Pancreas (tissue), 10 donors: ENCODE data around the gene SSUH2. TPM values are rescaled to one million over a fixed set of nuclear protein-coding genes. Genes with fewer than 3 reads are reported as not detected.
"Not testable (repeated sequence)": the region's sequence is repeated elsewhere in the genome, so short reads cannot be mapped to it uniquely, and the experiment has no call there.

Experiments
- ATAC-seq, 4 donors: fragments of 200-7000 bp; cut with Tn5 transposase; one replicate each; pipeline versions ENCODE4 v1.8.0 to v1.9.1; 2020; ENCODE audit warnings: mild to moderate bottlenecking in 4 of 4, moderate library complexity in 4 of 4
- DNase-seq, 6 donors: peaks; one replicate each; pipeline ENCODE4 v3.0.0-alpha.2; 2020
- FAIRE-seq: peaks from 2 replicates; lab custom pipeline; 2012; peaks lifted over from hg19 to GRCh38; lab: Jason Lieb, UNC
- H3K27ac ChIP-seq, 4 donors: fragments of 200-600 bp; sonication (generic); 1 replicate in 3 of 4; 2 replicates in 1 of 4; pipeline versions ENCODE4 v1.5.0 to v1.8.0; 2020
- H3K27me3 ChIP-seq, 4 donors: fragments of 200-600 bp; one replicate each; pipeline ENCODE4 v1.8.0; 2021
- H3K36me3 ChIP-seq, 3 donors: fragments of 200-600 bp; sonication (generic) in 1 of 3; one replicate each; pipeline versions ENCODE4 v1.5.0 to v1.8.0; 2020 to 2021
- H3K4me1 ChIP-seq, 3 donors: fragments of 200-600 bp; one replicate each; pipeline ENCODE4 v1.8.0; 2021
- H3K4me3 ChIP-seq, 4 donors: fragments of 200-600 bp; sonication (generic) in 2 of 4; one replicate each; pipeline versions ENCODE4 v1.5.0 to v1.8.0; 2020 to 2021
- H3K9me3 ChIP-seq, 4 donors: fragments of 200-600 bp; one replicate each; pipeline ENCODE4 v1.8.0; 2021
- CTCF ChIP-seq, 4 donors: fragments of 200-600 bp; sonication (generic) in 3 of 4; IDR thresholded peaks; one replicate each; pipeline versions ENCODE4 v1.5.0 to v1.8.0; 2021; ENCODE audit warnings: antibody characterized with exemption in 4 of 4
- WGBS, 2 donors: extraction: QIAGEN DNeasy Blood & Tissue Kit; methylation state at CpG; one replicate each; pipeline ENCODE4 v1.1.7; 2013; 5-methylcytosine and 5-hydroxymethylcytosine counted together
- intact Hi-C, 3 donors: fragments of 100-400 bp; cut with DNase I; formaldehyde crosslinking; loops; one replicate each; pipeline versions ENCODE4 v1.11.1 to v1.14.2; 2022
- polyA plus RNA-seq, 2 donors: library from polyadenylated mRNA; stranded (reverse); fragments of 200-250 nt; gene quantifications; one replicate each; pipeline ENCODE4 v1.2.3, GENCODE V29; 2013
- total RNA-seq, 6 donors: library from RNA; stranded (reverse); fragmentation: NEBNext Ultra II Directional in 4 of 6; extraction: Animal tissue kit (Norgen Biotek cat#: 25700) in 4 of 6; gene quantifications; one replicate each; pipeline versions ENCODE4 v1.2.1 to v1.2.4, GENCODE V29; 2021 to 2023
- donor health status: healthy with polysubstance abuse.
- donor health status: DM: no; HTN: no; CAD: no; lungs with moderate emphysema.
- donor health status: DM: no; HTN: no; CAD: no.
- donor health status: control.
- donor health status: control.
- donor health status: Bipolar disorder and iron deficiency.
- donor health status: DM: yes; HTN: yes; CAD: no.
- donor health status: DM: no; HTN: no; CAD: no.
- donor health status: DM: no; HTN: no; CAD: no.
- donor health status: DM: yes; HTN: yes; CAD: no.

Gene SSUH2
- total and polyA plus RNA-seq, 8 donors, result 0.06 to 1.8 (median 0.22) TPM

- Histone ChIP-seq H3K4me3 (no peak overlapping the region), H3K36me3 (no peaks in the 10 kb centered on the region), H3K27me3 (no peaks in the 10 kb centered on the region), H3K9me3 (no peaks in the 10 kb centered on the region), H3K27ac (no peak overlapping the region), H3K4me1 (no peaks in the 10 kb centered on the region)
- FAIRE-seq (no peak), DNase-seq (no peak), ATAC-seq (no peak)
- 46 to 50% methylated on average over 3 of the region's 3 CpGs for WGBS, 2 donors
- no peak for TF ChIP-seq CTCF (IDR thresholded peaks at IDR 0.05)
- intact Hi-C loops, result no loop called here
Measured at GRCh38 chr3:8581373-8581772, 63.2 kb downstream of the SSUH2 start.

DNA sequence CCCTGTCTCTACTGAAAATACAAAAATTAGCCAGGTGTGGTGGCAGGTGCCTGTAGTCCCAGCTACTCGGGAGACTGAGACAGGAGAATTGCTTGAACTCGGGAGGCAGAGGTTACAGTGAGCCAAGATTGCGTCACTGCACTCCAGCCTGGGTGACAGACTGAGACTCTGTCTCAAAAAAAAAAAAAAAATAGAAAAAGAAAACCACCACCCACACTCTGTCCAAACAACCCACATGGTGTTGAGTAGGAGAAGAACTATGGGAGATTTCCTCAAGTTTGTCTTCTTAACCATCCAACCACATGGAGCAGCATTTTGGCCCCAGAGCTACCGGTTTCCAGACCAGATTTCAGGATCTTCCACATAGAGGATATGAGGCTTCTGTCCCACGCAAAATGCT, 64.2 kb downstream of the SSUH2 start:
- intact Hi-C loops, H3K36me3 ChIP-seq, H3K27me3 ChIP-seq, H3K9me3 ChIP-seq, H3K4me3 ChIP-seq, DNase-seq, FAIRE-seq, H3K27ac ChIP-seq, ATAC-seq, H3K4me1 ChIP-seq: not testable (repeated sequence)
- WGBS, 2 donors, result 75 to 86% methylated on average over 5 of the region's 5 CpGs

DNA sequence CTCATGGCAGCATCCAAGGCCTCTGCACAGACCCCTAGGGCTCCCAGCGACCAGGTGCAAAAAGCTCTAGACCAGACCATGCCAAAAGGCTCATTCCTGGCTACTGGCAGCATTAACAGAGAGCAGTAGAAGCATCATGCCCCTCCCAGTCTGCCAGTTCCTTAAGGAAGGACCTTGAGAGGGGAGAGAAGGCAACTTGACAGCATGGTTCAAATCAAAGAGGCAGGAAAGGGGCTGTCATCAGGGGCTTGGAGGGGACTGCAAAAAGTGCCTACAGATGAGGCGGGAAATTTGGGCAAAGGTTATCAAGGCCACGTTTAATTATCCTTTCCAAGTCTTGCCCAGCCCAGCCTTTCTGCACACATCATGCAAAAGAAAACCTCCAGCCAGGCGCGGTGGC, 64.7 kb downstream of the SSUH2 start:
- intact Hi-C loops, result no loop called here
- ATAC-seq (no peak), FAIRE-seq (no peak), DNase-seq (no peak)
- Histone ChIP-seq H3K36me3 (no peaks in the 10 kb centered on the region), H3K9me3 (no peaks in the 10 kb centered on the region), H3K27me3 (no peaks in the 10 kb centered on the region), H3K4me1 (no peaks in the 10 kb centered on the region), H3K4me3 (no peak overlapping the region), H3K27ac (no peak overlapping the region)
- 72 to 77% methylated on average over 5 of the region's 5 CpGs for WGBS, 2 donors
- no peak for TF ChIP-seq CTCF (IDR thresholded peaks at IDR 0.05)

DNA sequence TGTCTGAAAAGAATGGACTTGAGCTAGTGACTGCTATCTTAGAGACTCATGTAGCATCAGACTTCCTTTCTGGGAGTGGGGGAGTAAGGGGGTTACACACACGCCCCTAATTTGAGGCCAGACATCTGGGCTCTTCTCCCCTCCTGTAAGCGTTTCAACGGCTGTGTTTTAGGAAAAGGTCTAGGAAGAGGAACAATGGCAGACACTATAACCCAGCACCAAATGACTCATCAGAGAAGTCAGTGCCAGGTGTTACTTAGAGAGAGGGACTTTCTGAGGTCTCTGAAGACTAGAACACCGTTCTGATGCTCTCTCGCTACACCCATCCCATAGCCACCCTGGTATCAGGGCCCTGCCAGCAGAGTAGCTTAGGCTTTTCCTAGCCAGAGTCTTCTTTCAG, 65.5 kb downstream of the SSUH2 start:
- Histone ChIP-seq H3K36me3 (no peaks in the 10 kb centered on the region), H3K27me3 (no peaks in the 10 kb centered on the region), H3K4me1 (no peaks in the 10 kb centered on the region), H3K9me3 (no peaks in the 10 kb centered on the region), H3K4me3 (no peak overlapping the region), H3K27ac (no peak overlapping the region)
- no peak for TF ChIP-seq CTCF (IDR thresholded peaks at IDR 0.05)
- DNase-seq, result no peak
- 57 to 66% methylated on average over 5 of the region's 5 CpGs for WGBS, 2 donors
- intact Hi-C loops, result no loop called here
- ATAC-seq, result no peak
- no peak for FAIRE-seq

- intact Hi-C loops, result no loop called here
- WGBS, 2 donors, result 84 to 89% methylated on average over 4 of the region's 4 CpGs
- Histone ChIP-seq H3K27ac (no peak overlapping the region), H3K36me3 (no peaks in the 10 kb centered on the region), H3K4me1 (no peaks in the 10 kb centered on the region), H3K9me3 (no peaks in the 10 kb centered on the region), H3K4me3 (no peak overlapping the region), H3K27me3 (no peaks in the 10 kb centered on the region)
- ATAC-seq, result no peak
- no peak for FAIRE-seq
- no peak for TF ChIP-seq CTCF (IDR thresholded peaks at IDR 0.05)
- no peak for DNase-seq
Measured at GRCh38 chr3:8578282-8578681, 66.3 kb downstream of the SSUH2 start.
